Heart left ventricle (tissue), 16 donors: ENCODE data around the gene TAOK3. TPM values are rescaled to one million over a fixed set of nuclear protein-coding genes. Genes with fewer than 3 reads are reported as not detected.

Source experiments
- ATAC-seq, 4 donors: fragments of 200-7000 bp; cut with Tn5 transposase; one replicate each; pipeline ENCODE4 v1.9.1; 2020 to 2022; ENCODE audit warnings: moderate library complexity in 4 of 4, mild to moderate bottlenecking in 3 of 4, moderate number of reproducible peaks in 1 of 4
- DNase-seq, 5 donors: peaks; one replicate each; pipeline ENCODE4 v3.0.0-alpha.2; 2020
- H3K27ac ChIP-seq, 12 donors: fragments of 200-600 bp; sonication (generic) in 4 of 12; one replicate each; pipeline versions ENCODE4 v1.5.0 to v1.8.0; 2016 to 2022; ENCODE audit warnings: mild to moderate bottlenecking in 2 of 12
- H3K27me3 ChIP-seq, 9 donors: fragments of 200-600 bp; sonication (generic) in 2 of 9; one replicate each; pipeline versions ENCODE4 v1.5.1 to v1.8.0; 2016 to 2022; ENCODE audit warnings: mild to moderate bottlenecking in 3 of 9
- H3K36me3 ChIP-seq, 9 donors: fragments of 200-600 bp; sonication (generic) in 2 of 9; one replicate each; pipeline versions ENCODE4 v1.5.0 to v1.8.0; 2018 to 2022; ENCODE audit warnings: mild to moderate bottlenecking in 2 of 9
- H3K4me1 ChIP-seq, 12 donors: fragments of 200-600 bp; sonication (generic) in 4 of 12; one replicate each; pipeline versions ENCODE4 v1.5.0 to v1.8.0; 2016 to 2022; ENCODE audit warnings: mild to moderate bottlenecking in 3 of 12
- H3K4me3 ChIP-seq, 12 donors: fragments of 200-600 bp; sonication (generic) in 4 of 12; one replicate each; pipeline versions ENCODE4 v1.5.0 to v1.8.0; 2017 to 2022; ENCODE audit warnings: mild to moderate bottlenecking in 9 of 12, moderate library complexity in 4 of 12
- H3K9me3 ChIP-seq, 12 donors: fragments of 200-600 bp; sonication (generic) in 4 of 12; one replicate each; pipeline versions ENCODE4 v1.5.0 to v1.8.0; 2016 to 2022; ENCODE audit warnings: mild to moderate bottlenecking in 1 of 12
- CTCF ChIP-seq, 12 donors: fragments of 200-600 bp; sonication (generic) in 4 of 12; IDR thresholded peaks; one replicate each; pipeline versions ENCODE4 v1.5.0 to v1.8.0; 2018 to 2022; ENCODE audit warnings: antibody characterized with exemption in 12 of 12, mild to moderate bottlenecking in 5 of 12
- POLR2A ChIP-seq, 2 donors: fragments of 450-650 bp; IDR thresholded peaks; one replicate each; pipeline ENCODE4 v1.6.1; 2017; ENCODE audit warnings: antibody characterized with exemption in 2 of 2, mild to moderate bottlenecking in 2 of 2, moderate library complexity in 2 of 2
- WGBS, 4 donors: extraction: QIAGEN DNeasy Blood & Tissue Kit in 2 of 4; methylation state at CpG; one replicate each; pipeline versions ENCODE4 v1.1.5 to v1.1.7; 2013 to 2018; 5-methylcytosine and 5-hydroxymethylcytosine counted together
- intact Hi-C, 10 donors: fragments of 100-400 bp; cut with DNase I; formaldehyde crosslinking; loops; one replicate each; pipeline versions ENCODE4 v1.11.1 to v1.14.2; 2022
- polyA plus RNA-seq, 2 donors: library from polyadenylated mRNA; stranded (reverse); fragments of 200-250 nt; gene quantifications; one replicate each; pipeline ENCODE4 v1.2.3, GENCODE V29; 2013
- total RNA-seq, 9 donors: library from RNA; depleted of rRNA in 2 of 9; stranded (reverse); fragments of >200 nt in 2 of 9; fragmentation: NEBNext Ultra II Directional in 3 of 9; extraction: Animal tissue kit (Norgen Biotek cat#: 25700) in 3 of 9; gene quantifications; one replicate each; pipeline versions ENCODE4 v1.1.0 to v1.2.4, GENCODE V29; 2016 to 2023
- donor health status: ischemic (EF 13 %, LVEDD 7.1; RV severe dilation, severe dysfunction).
- donor health status: healthy with polysubstance abuse.
- donor health status: DM: no; HTN: yes; CAD: no.
- donor health status: DM: no; HTN: no; CAD: no.
- donor health status: ischemic (EF 25% LVEDD 6.9; RV normal size, moderate dysfunction).
- donor health status: ischemic (EF 25% LVEDD 5.7; RV mildly dilated, moderate dysfunction).
- donor health status: healthy.
- donor health status: DM: yes; HTN: yes; CAD: no.
- donor health status: ischemic (EF 35%, LVEDD 5.7; RV mildly dilated, moderate dysfunction).
- donor health status: nonischemic (EF 11% LVEDD 7.7; RV severe dilation, severe dysfunction).
- donor health status: DM: yes; HTN: yes; CAD: no.
- donor health status: PGD.
- donor health status: ischemic (EF 29% LVEDD 5.4; RV normal size, mild dysfunction).
- donor health status: nonischemic (EF 23%, LVEDD 6.1; RV moderate dilation, normal function).

TAOK3 gene
- total and polyA plus RNA-seq, 11 donors: 11.8 to 26.6 (median 22.2) TPM

- 87 to 91% (median 88%) methylated on average over 7 of the region's 7 CpGs for WGBS, 4 donors
- no peak overlapping the region for H3K4me3 ChIP-seq
- intact Hi-C loops: no loop called here
- no peak overlapping the region for H3K27ac ChIP-seq
- H3K36me3 ChIP-seq: peaks cover 0 to 97% (median 79%) of the 10 kb centered on the region in 9 donors
- no peaks in the 10 kb centered on the region for H3K9me3 ChIP-seq
- ATAC-seq (no peak), DNase-seq (no peak)
- no peaks in the 10 kb centered on the region for H3K27me3 ChIP-seq
- H3K4me1 ChIP-seq: peaks cover 0 to 19% (median 0%) of the 10 kb centered on the region in 12 donors
- TF ChIP-seq POLR2A (IDR thresholded peaks at IDR 0.05) (no peak), CTCF (IDR thresholded peaks at IDR 0.05) (no peak)
Observed at GRCh38 chr12:118145113-118145797, 227.5 kb downstream of the TAOK3 start.

GRCh38 chr12:118144499-118144898, 228.2 kb downstream of the TAOK3 start:
- no peaks in the 10 kb centered on the region for H3K9me3 ChIP-seq
- H3K36me3 ChIP-seq: peaks cover 0 to 97% (median 79%) of the 10 kb centered on the region in 9 donors
- no peak for ATAC-seq
- H3K27me3 ChIP-seq: no peaks in the 10 kb centered on the region
- WGBS, 4 donors: 93 to 97% (median 95%) methylated on average over 12 to 13 of the region's 13 CpGs
- intact Hi-C loops: no loop called here
- H3K4me1 ChIP-seq: peaks cover 0 to 24% (median 4%) of the 10 kb centered on the region in 12 donors
- no peak for TF ChIP-seq POLR2A (IDR thresholded peaks at IDR 0.05)
- no peak for TF ChIP-seq CTCF (IDR thresholded peaks at IDR 0.05)
- DNase-seq: no peak
- no peak overlapping the region for H3K4me3 ChIP-seq
- H3K27ac ChIP-seq: no peak overlapping the region

- no peak for ATAC-seq
- Histone ChIP-seq H3K27ac (no peak overlapping the region), H3K27me3 (no peaks in the 10 kb centered on the region), H3K9me3 (no peaks in the 10 kb centered on the region), H3K36me3 (peaks cover 0 to 82% (median 75%) of the 10 kb centered on the region in 9 donors), H3K4me3 (no peak overlapping the region), H3K4me1 (peaks cover 0 to 34% (median 16%) of the 10 kb centered on the region in 12 donors)
- intact Hi-C loops: no loop called here
- DNase-seq: no peak
- TF ChIP-seq CTCF (IDR thresholded peaks at IDR 0.05) (no peak), POLR2A (IDR thresholded peaks at IDR 0.05) (no peak)
- 96 to 98% (median 96%) methylated on average over 8 of the region's 8 CpGs for WGBS, 4 donors
Observed at GRCh38 chr12:118140825-118141224, 231.9 kb downstream of the TAOK3 start.

GRCh38 chr12:118137148-118137678, 235.5 kb downstream of the TAOK3 start:
- no peak for DNase-seq
- Histone ChIP-seq H3K27me3 (no peaks in the 10 kb centered on the region), H3K9me3 (no peaks in the 10 kb centered on the region), H3K4me1 (peaks cover 0 to 36% (median 16%) of the 10 kb centered on the region in 12 donors), H3K27ac (peak overlapping the region in 11 of 12 donors; percentile 77 to 92 (median 86)), H3K4me3 (peak overlapping the region in 11 of 12 donors; percentile 69 to 98 (median 85)), H3K36me3 (peaks cover 0 to 46% (median 42%) of the 10 kb centered on the region in 9 donors)
- WGBS, 4 donors: 69 to 80% (median 74%) methylated on average over 10 of the region's 10 CpGs
- TF ChIP-seq CTCF (IDR thresholded peaks at IDR 0.05): no peak
- TF ChIP-seq POLR2A (IDR thresholded peaks at IDR 0.05): no peak
- no peak for ATAC-seq
- intact Hi-C loops: loop anchor here in 3 of 10 donors (5.0 to 10.0 kb wide), 3 partner anchors 45 to 262 kb away; partner anchors contain the start of gene TAOK3 (in 1 of the 3)
